WTC11 (cell line): ENCODE data around the gene WNT11. TPM values are rescaled to one million over a fixed set of nuclear protein-coding genes. Genes with fewer than 3 reads are reported as not detected.

Experiments
- ATF3 ChIP-seq: sonication (generic); formaldehyde crosslinking; conservative IDR thresholded peaks from 2 replicates; pipeline ENCODE4 v1.8.1; 2022; ENCODE audit warnings: mild to moderate bottlenecking, missing genetic modification reagents
- CDX4 ChIP-seq: fragments of 250-450 bp; sonication (Bioruptor Pico); IDR thresholded peaks from 2 replicates; pipeline ENCODE4 v1.9.0; 2021; ENCODE audit warnings: moderate library complexity, mild to moderate bottlenecking, inconsistent platforms, borderline replicate concordance
- E2F5 ChIP-seq: sonication (generic); formaldehyde crosslinking; IDR thresholded peaks from 2 replicates; pipeline ENCODE4 v1.8.1; 2022; ENCODE audit warnings: mild to moderate bottlenecking, moderate library complexity, missing genetic modification reagents
- ELF4 ChIP-seq: sonication (generic); formaldehyde crosslinking; IDR thresholded peaks from 2 replicates; pipeline ENCODE4 v1.8.1; 2022; ENCODE audit warnings: low read depth, mild to moderate bottlenecking, moderate library complexity, missing genetic modification reagents
- EMX1 ChIP-seq: fragments of 250-450 bp; sonication (Bioruptor Pico); IDR thresholded peaks from 2 replicates; pipeline ENCODE4 v1.8.0; 2021; ENCODE audit warnings: mild to moderate bottlenecking
- ERG ChIP-seq: fragments of 250-450 bp; sonication (Bioruptor Pico); IDR thresholded peaks from 2 replicates; pipeline ENCODE4 v1.8.0; 2021; ENCODE audit warnings: mild to moderate bottlenecking
- HMGXB4 ChIP-seq: sonication (generic); formaldehyde crosslinking; IDR thresholded peaks from 2 replicates; pipeline ENCODE4 v1.8.1; 2023; ENCODE audit warnings: mild to moderate bottlenecking, moderate library complexity, missing genetic modification reagents
- IRF2 ChIP-seq: sonication (generic); formaldehyde crosslinking; IDR thresholded peaks from 2 replicates; pipeline ENCODE4 v1.8.0; 2022; ENCODE audit warnings: low read depth, missing genetic modification reagents, borderline replicate concordance
- KAT7 ChIP-seq: sonication (generic); formaldehyde crosslinking; IDR thresholded peaks from 2 replicates; pipeline ENCODE4 v1.8.1; 2023; ENCODE audit warnings: missing genetic modification reagents, mild to moderate bottlenecking, borderline replicate concordance
- MXD4 ChIP-seq: fragments of 250-450 bp; sonication (Bioruptor Pico); IDR thresholded peaks from 2 replicates; pipeline ENCODE4 v1.8.0; 2021; ENCODE audit warnings: mild to moderate bottlenecking, moderate library complexity, borderline replicate concordance
- NR1H2 ChIP-seq: sonication (generic); formaldehyde crosslinking; IDR thresholded peaks from 2 replicates; pipeline ENCODE4 v1.9.0; 2021; ENCODE audit warnings: mild to moderate bottlenecking, moderate library complexity, missing genetic modification reagents
- NR2C2 ChIP-seq: sonication (generic); formaldehyde crosslinking; IDR thresholded peaks from 2 replicates; pipeline ENCODE4 v1.8.0; 2022; ENCODE audit warnings: mild to moderate bottlenecking, missing genetic modification reagents
- OVOL2 ChIP-seq: fragments of 250-450 bp; sonication (Bioruptor Pico); IDR thresholded peaks from 2 replicates; pipeline ENCODE4 v1.9.0; 2021; ENCODE audit warnings: mild to moderate bottlenecking, borderline replicate concordance
- RELA ChIP-seq: sonication (generic); formaldehyde crosslinking; IDR thresholded peaks from 2 replicates; pipeline ENCODE4 v1.8.1; 2022; ENCODE audit warnings: missing genetic modification reagents, mild to moderate bottlenecking, borderline replicate concordance
- RORB ChIP-seq: fragments of 250-450 bp; sonication (Bioruptor Pico); IDR thresholded peaks from 2 replicates; pipeline ENCODE4 v1.9.0; 2021; ENCODE audit warnings: mild to moderate bottlenecking
- SMAD3 ChIP-seq: sonication (generic); formaldehyde crosslinking; IDR thresholded peaks from 2 replicates; pipeline ENCODE4 v1.8.0; 2022; ENCODE audit warnings: missing genetic modification reagents, mild to moderate bottlenecking, borderline replicate concordance
- STAT6 ChIP-seq: sonication (generic); formaldehyde crosslinking; conservative IDR thresholded peaks from 2 replicates; pipeline ENCODE4 v1.8.1; 2023; ENCODE audit warnings: mild to moderate bottlenecking, low read depth, missing genetic modification reagents, moderate library complexity
- TCF7 ChIP-seq: sonication (generic); formaldehyde crosslinking; IDR thresholded peaks from 2 replicates; pipeline ENCODE4 v1.8.0; 2022; ENCODE audit warnings: mild to moderate bottlenecking, low read depth, missing genetic modification reagents, moderate library complexity
- TP53 ChIP-seq: sonication (generic); formaldehyde crosslinking; IDR thresholded peaks from 2 replicates; pipeline ENCODE4 v1.8.1; 2023; ENCODE audit warnings: mild to moderate bottlenecking, missing genetic modification reagents
- USF1 ChIP-seq: sonication (generic); formaldehyde crosslinking; IDR thresholded peaks from 2 replicates; pipeline ENCODE4 v1.8.0; 2022; ENCODE audit warnings: mild to moderate bottlenecking, missing genetic modification reagents
- USF2 ChIP-seq: sonication (generic); formaldehyde crosslinking; IDR thresholded peaks from 2 replicates; pipeline ENCODE4 v1.8.1; 2023; ENCODE audit warnings: mild to moderate bottlenecking, missing genetic modification reagents, moderate library complexity
- ZBTB43 ChIP-seq: sonication (generic); formaldehyde crosslinking; IDR thresholded peaks from 2 replicates; pipeline ENCODE4 v1.8.1; 2023; ENCODE audit warnings: mild to moderate bottlenecking, missing genetic modification reagents
- ZNF121 ChIP-seq: sonication (generic); formaldehyde crosslinking; IDR thresholded peaks from 2 replicates; pipeline ENCODE4 v1.8.0; 2023; ENCODE audit warnings: missing genetic modification reagents
- ZNF512 ChIP-seq: sonication (generic); formaldehyde crosslinking; IDR thresholded peaks from 2 replicates; pipeline ENCODE4 v1.8.1; 2022; ENCODE audit warnings: missing genetic modification reagents, borderline replicate concordance
- ZNF671 ChIP-seq: fragments of 250-450 bp; sonication (Bioruptor Pico); IDR thresholded peaks from 2 replicates; pipeline ENCODE4 v1.8.0; 2021; ENCODE audit warnings: mild to moderate bottlenecking
- ZSCAN18 ChIP-seq: fragments of 250-450 bp; sonication (Bioruptor Pico); IDR thresholded peaks from 2 replicates; pipeline ENCODE4 v2.1.2; 2022; ENCODE audit warnings: mild to moderate bottlenecking, moderate library complexity
- total RNA-seq: library from RNA; stranded (reverse); gene quantifications from 3 replicates; pipeline ENCODE4 v1.2.3, GENCODE V29; 2021

WNT11 gene
- total RNA-seq, 1 experiment from 2014 or later, result 0.79 TPM

GRCh38 chr11:76152086-76152681 is 54.1 kb downstream of the WNT11 start (continued):
- TF ChIP-seq SMAD3 (CRISPR knock-in tag), result no peak
- no peak for TF ChIP-seq NR1H2 (CRISPR knock-in tag)
- TF ChIP-seq IRF2, result no peak
- no peak for TF ChIP-seq ZNF512 (CRISPR knock-in tag)
- TF ChIP-seq STAT6 (CRISPR knock-in tag), result no peak
- no peak for TF ChIP-seq ATF3 (CRISPR knock-in tag)
- no peak for TF ChIP-seq ZNF671 (CRISPR knock-in tag)
- peak; percentile 81 for TF ChIP-seq HMGXB4 (CRISPR knock-in tag)
- no peak for TF ChIP-seq KAT7 (CRISPR knock-in tag)
- TF ChIP-seq RORB, result no peak
- no peak for TF ChIP-seq ZBTB43 (CRISPR knock-in tag)
- no peak for TF ChIP-seq NR2C2 (CRISPR knock-in tag)
- TF ChIP-seq TCF7 (CRISPR knock-in tag), result no peak
- TF ChIP-seq ZSCAN18 (CRISPR knock-in tag), result no peak
- no peak for TF ChIP-seq CDX4 (CRISPR knock-in tag)
- no peak for TF ChIP-seq TP53 (CRISPR knock-in tag)
- TF ChIP-seq EMX1 (CRISPR knock-in tag), result no peak
- TF ChIP-seq USF2 (CRISPR knock-in tag), result no peak
- no peak for TF ChIP-seq OVOL2 (CRISPR knock-in tag)
- TF ChIP-seq ZNF121 (CRISPR knock-in tag), result no peak
- no peak for TF ChIP-seq ELF4 (CRISPR knock-in tag)
- no peak for TF ChIP-seq USF1 (CRISPR knock-in tag)
- TF ChIP-seq ERG (CRISPR knock-in tag), result no peak
- no peak for TF ChIP-seq RELA
- peak; percentile 92 for TF ChIP-seq E2F5 (CRISPR knock-in tag)
- no peak for TF ChIP-seq MXD4
